ENCODE measurements around the gene ANKRD10.

The ANKRD10 gene

DNA sequence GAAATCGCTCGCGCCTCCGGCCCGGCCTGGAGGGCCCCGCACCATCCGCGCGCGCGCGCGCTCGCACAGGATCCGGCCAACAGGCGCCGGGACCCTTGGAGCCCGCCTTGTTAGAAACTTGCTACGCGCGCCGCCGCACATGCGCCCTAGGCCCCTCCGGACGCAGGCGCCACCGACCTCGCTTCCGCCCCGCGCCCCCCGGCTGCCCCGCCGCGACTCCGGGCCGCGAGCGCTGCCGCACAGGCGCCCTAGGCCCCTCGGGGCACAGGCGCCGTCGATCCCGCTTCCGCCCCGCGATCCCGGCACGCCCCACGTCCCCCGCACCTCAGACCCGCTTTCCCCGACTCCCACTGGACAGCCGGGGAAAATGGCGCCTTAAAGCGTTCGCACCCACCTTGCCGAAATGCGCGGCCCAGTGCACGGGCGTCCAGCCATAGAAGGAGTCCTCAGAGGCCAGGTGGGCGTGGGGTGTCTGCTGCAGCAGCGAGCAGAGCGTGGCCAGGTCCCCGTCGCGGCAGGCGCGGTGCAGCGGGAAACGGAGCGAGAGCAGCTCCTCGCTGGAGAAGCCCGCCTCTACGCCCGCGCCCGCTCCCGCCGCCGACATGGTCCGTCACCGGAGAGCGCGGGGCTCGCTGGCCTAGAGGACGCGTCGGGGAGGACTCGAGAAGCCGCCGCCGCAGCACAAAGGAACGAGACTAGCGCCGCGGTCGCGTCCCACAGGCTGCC lies 375 bp downstream of the ANKRD10 start:
- peak; percentile 76 to 77 for DNase-seq

DNA sequence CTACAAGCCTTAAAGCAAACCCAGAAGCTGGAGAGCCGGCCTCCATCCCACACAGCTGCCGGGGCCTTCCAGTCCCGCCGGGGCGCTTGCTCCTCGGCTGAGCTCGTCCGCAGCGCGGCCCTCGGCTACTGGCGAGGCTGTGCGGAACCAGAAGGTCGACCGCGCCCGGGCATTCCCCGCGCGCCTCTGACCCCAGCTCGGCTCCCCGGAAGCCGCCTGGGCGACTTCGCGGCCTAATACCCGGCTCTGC lies 863 bp downstream of the ANKRD10 start:
- DNase-seq = no peak

DNA sequence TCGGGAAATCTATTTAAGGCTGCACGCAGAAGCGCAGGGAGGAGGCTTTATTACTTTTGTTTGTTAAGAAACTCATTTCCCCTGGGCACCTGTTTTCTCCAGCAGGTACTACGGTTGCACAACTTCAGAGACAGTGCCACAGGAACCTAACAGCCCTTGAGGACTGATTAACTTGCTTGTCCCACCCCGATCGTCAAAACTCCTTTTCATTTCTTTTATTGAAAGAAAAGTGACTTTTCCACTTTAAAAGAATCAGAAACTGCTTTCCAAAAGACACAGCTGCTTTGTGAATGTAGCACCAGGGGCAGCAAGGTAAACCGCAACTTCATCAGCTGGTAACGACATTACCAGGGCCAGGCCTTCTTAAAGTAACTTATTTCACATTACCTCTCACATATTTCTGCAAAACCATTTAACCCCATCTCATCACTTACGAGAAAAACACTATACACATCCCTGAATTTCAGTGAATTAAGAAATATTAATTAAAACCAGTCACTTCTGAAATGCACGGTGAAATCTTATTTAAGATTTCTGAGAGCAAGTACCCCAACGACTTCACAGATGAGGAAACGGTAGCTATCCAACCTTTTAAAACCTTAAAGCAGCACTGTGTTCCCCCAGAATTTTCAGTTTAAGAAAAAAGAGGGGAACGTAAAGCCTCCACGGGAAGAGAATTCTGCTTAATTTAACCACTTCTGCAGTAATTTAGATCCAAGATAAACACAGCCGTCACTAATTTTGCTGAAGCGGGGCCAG lies 1.4 kb downstream of the ANKRD10 start:
- DNase-seq = peak in 1 of 2 donors; percentile 33

DNA sequence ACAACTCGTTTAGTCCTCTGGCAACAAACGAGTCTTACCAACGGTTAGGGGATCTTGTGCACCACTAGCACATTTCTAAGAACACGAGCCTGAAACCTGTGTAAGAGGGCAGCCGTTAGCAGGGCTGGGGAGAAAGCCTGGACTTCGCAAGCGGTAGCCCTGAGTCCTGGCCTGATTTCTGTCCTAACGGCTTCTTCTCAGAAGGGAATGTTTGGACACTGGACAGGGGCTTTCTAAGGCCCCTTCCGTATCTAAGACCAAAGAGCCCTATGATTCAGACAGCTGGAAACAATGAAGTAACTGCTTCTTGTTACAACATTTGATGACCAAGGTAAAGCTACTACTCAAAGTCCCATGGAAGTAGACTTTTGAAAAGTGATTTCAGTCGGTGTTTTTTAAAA lies 2.2 kb downstream of the ANKRD10 start:
- no peak for DNase-seq

DNA sequence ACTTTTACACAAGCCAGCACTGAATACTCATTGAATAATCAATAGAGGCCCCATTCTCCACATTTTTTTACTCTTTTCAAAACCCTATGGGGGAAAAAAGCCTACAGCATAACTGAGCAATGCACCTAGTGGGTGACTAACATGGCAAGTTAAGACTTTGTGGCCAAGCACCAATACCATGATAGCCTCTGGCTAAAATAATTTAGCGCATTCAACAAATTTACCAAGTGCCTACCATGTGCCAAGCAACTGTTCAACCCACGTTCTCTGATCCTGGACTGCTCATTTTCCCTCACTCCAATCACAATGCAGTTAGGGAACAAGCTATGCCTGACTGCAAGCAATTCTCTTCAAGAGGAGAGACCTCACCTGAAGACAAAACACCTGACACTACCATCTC lies 3.0 kb downstream of the ANKRD10 start:
- no peak for DNase-seq

DNA sequence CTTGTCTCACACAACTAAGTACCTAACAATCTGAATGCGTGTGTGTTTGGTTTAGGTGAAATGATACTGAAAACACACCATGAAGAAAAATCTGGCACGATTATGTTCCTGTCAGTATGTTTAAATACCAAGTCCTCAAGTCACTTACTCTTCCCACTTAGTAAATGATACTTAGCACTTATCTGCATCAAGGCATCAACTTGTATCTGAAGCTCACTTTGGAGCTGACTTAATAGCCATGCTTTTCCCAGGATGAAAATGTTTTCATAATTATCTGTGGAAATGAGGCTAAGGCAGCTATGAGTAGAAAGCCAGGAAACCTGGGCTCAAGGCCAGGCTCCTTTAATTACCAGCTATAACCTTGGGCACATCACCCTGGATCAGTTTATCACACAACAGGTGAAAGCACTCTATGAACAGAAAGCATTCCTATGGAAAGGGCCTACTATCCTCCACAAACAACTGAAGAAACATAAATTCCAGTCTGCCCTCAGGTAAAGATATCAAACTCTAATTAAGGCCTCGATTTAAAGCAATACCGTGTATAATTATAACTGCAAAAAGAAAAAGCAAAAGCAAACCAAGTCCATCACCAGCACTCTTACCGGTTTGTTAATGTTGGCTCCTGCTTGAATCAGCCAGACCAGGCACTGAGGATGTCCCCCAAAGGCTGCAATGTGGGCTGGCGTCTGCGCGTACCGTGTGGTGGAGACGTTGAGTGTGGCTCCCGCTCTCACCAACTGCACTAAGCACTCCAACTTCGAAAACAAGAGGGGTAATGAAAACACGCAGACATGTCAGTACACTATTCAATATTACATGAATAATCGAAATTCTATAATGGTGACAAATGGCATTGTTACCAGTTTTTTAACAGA lies 4.6 kb downstream of the ANKRD10 start:
- no peak for DNase-seq

DNA sequence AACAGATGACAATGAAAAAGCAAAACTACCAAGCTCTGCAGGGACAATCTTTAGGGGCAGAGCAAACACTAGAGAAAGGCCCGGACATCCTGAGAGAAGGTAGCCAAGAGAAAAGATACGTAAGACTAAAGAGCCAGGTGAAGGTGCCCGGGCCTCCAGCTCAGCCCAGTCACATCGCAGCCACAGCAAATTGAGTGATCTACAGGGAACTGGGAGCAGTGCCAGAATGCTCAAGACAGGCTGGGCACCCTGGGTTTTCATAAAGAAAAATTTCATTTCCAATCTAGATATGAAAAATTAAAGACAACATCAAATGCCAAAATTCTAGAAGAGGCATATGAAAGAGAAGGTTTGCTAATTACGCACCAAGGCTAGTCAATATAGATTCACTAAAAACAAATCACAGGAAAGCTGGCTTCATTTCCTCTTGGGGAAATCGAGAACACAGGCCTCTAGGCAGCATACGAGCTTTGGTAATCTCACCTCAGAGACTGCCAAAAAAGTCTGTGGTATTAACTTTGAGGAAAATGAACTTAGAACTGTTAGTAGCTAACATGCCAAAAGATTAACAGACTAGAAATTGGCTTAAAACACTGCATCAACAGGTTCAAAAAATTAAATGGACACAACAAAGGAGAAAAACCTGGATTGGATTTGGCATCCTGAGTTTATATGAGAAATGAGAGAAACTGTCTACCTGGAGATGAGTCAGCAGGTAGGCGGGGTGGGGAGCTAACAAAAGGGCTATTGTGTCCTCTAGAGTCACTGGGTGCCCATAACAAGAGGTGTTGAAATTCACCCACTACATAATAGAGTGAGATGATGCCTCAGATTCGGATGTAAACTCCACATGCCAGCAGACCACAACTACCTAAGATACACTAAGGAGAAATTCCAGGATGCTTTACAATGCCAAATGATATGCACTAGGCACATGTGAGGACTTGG lies 6.6 kb downstream of the ANKRD10 start:
- DNase-seq = no peak

DNA sequence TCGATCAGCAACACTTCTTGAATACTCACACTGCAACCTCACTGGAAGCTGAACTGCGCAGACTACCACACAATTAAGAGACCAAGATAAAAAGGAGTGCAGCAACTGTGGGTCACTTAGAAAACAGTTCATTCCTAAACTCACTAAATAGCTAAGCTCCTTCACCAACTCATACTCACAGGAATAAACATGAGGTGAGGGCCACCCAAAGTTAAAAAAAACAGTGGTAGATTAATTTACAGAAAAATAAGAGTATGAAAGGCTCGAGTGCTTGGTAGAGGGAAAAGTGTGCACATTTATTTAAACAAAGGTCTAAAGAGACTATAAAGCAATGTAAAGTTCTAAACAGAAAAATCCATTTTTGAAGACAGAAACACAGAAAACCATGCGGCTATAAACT lies 7.6 kb downstream of the ANKRD10 start:
- no peak for DNase-seq

DNA sequence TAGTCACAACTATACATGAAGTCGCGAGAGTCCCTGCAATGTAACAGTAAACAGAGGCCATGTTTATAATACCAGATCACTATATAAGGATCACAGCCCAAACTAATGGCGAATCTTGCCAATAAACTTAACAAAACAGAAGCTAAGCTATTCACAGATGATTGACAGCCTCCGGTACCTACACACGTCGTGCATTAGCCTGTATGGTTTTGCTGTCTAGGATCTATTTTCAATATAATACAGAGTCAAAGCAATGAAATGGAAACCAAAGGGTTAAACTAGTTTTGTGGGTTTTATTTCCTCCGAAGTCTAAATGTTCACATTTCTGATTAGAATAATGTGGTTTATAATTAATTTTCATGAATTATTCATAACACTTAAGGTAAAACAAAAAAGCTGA lies 10.1 kb downstream of the ANKRD10 start:
- no peak for DNase-seq

DNA sequence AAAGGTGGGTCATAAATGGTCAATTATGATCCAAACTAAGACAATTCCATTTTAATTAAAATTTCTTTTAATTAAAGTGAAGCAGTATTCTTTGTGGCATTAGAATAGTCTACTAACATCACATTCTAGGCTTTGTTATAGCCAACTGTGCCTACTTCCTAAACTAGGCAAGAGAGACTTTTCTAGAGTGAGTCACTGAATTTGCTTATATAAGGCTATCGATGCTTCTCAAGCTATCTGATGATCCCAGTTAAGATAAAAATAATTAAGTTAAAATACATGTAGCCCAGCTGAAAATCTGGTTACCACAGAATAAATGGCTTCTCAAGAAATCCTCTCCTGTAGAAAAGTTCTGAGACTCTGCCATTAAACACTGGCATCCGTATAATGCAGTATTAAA lies 12.5 kb downstream of the ANKRD10 start:
- no peak for DNase-seq

DNA sequence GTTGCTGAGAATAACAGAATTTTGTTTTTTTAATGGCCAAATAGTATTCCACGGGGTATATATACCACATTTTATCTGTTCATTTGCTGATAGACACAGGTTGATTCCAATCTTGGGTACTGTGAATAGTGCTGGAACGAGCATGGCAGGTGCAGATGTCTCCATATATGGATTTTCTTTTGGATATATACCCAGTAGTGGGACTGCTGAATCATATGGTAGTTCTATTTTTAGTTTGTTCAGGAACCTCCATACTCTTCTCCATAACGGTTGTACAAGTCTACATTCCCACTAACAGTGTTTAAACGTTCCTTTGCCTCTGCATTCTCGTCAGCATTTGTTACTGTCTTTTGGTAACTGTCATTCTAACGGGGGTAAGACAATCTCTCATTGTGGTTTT lies 17.3 kb downstream of the ANKRD10 start:
- DNase-seq = no peak

DNA sequence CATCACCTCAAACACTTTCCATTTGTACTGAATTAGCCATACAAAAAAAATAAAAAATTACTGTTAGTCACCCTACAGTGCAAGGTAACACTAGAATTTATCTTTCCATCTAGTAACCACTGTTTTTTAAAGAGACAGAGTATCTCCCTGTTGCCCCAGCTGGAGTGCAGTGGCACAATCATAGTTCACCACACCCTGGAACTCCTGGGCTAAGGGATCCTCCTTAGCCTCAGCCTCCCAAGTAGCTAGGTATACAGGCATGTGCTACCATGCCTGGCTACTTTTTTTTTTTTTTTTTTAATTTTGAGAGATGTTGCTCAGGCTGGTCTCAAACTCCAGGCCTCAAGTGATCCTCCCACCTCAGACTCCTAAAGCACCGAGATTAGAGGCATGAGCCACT lies 17.9 kb downstream of the ANKRD10 start:
- no peak for DNase-seq

DNA sequence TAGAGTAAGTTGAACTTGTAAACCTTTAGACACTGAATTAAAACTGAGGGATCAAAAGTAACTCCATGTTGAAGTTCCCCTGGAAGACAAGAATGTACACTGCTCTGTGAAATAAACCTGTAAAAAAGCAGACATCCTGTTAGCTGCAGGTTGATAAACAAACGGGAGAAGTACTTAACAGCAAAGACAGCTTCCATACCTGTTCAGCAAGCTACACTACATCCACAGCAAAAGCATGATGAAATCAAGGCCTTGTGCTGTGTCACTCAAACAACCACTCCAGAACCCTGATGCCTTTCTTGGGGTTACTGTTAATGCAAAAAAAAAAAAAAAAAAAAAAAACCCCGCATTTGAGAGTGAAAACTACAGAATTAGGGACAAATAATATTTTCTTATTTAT lies 20.8 kb downstream of the ANKRD10 start:
- DNase-seq = no peak

DNA sequence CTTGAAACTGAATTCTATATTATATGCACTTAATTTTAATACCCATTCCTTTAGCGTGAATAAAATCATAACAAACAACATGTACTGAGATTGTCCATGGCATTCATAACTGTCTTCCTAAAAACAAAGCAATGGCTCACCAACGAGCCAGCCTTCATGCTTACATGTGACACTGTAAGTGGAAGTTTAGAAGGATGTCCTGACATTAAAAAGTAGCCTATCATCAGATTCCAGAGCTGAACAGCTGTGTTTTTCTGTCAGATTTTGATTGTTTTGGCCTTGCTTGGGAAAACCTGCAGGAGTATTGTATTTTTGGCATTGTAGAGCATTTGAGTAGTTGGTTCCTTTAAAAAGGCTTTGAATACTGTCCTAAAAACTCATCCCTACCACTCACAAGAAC lies 21.3 kb downstream of the ANKRD10 start:
- DNase-seq = no peak

DNA sequence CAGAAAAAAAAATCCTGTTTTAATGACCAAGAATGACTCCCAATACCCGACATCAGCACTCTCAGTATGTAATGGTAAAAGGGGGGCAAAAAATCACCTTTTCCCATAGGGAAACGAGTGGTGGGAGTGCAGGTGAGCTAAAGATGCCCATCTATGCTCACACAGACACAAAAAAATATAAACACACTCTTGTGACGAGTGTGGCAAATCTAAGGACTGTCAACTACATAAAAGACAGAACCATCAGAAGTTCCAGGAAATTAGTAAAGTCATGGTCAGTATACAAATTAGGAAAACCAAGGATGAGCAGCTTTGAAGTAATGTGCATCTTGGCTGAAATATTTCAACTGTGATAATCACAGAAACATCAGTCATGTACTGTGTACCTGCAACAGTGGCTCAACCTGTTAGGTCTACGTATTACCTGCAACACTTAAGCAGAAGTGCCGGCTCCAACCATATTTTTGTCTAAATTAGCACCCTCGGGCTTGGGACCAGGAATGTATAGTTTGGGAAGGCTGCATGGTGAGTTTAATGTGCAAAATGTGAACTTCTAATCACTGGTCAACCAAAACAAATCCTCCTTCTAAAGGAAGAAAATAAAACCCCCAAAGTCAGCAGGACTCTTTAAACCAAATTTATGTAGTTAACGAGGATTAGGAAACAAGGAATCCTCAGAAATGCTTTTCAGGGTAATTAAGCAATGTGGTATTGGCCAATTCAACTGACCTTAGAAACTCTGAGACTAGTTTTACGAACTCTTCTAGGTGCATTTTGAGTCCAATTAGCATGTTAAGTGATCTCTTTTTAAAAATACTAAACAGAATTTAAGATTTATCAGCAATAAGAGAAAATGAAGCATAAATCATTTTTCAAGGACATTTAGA lies 24.3 kb downstream of the ANKRD10 start:
- DNase-seq = no peak

DNA sequence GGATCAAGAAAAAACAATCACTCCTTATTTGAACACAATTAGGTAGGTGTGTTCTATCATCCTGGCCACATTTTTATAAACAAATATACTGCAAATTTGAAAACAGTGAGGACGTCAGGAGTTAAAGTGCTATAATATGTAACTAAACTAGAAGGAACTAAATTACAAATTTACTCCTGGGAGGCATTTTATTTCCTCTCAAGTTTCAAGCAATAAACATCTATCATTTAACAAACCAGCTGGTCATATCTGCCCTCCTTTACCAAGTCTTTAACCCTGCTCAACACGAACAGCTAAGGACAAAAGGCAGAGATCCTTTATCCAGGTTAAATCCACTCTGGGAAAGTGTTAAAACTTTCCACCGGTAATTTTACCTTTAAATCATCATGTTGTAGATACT lies 26.5 kb downstream of the ANKRD10 start:
- DNase-seq = no peak

DNA sequence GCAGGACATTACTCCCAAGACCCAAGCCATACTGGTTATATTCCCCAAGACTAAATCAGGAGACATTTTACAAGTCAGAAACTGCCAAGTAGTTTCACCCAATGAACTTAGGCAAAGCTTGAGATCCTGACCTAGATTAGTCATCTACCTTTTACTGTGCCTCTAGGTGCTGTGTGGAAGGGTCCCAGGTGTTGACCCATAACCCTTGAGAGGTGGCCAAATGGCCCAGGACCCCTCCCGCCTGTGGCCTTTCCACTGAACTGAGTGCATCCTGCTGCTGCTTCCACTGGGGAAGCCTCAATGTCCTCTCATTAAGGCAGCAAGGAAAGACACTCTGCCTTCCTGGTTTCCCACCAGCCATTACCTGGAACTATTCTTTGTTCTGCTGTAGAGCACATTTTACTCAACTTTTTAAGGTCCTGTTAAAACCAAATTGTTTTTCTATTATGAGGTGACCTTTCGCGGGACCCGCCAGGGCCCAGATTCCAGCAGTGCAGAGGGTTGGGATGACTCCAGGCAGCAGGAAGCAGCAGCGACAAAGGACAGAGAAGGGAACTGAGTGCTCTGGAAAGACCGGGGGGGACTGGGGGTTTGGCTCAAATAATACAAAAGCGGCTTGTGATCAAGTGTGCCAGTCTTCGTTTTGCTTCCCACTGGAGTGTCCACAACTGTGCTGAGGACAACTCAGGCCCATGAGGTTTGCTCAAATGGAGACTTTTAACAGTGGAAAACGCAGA lies 27.1 kb downstream of the ANKRD10 start:
- no peak for DNase-seq

DNA sequence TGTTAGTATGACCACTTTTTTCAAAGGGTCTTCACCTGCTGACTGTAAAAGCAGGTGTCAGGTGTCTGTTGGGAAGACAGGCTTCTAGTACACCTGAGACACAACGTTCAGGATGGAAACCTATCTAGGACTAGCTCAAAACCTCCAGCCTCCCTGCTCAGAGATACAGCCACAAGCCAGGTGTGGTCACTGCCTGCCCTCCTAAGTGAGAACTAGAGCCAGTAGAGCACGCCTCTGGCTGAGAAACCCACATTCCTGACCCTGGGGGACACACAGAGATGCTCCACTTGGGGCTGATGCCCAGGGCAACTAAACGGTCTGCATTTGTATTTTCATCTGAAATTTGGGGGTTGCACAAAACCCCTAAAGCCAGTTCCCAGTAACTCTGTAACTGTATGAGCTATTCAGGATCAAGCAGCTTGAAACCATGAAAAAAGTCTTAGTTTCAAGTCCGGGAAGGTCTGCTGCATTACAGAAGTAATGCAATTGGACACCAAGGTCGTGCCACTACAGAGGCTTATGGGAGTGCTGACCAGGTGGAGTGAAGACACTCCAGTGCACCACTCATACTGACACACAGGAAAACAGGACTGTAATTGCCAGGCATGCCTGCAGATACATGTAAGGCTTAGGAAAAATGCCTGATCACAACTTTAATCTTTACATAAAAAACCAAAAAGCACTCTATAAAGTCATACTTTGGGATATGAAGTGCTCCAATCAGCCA lies 27.8 kb downstream of the ANKRD10 start:
- DNase-seq = no peak

DNA sequence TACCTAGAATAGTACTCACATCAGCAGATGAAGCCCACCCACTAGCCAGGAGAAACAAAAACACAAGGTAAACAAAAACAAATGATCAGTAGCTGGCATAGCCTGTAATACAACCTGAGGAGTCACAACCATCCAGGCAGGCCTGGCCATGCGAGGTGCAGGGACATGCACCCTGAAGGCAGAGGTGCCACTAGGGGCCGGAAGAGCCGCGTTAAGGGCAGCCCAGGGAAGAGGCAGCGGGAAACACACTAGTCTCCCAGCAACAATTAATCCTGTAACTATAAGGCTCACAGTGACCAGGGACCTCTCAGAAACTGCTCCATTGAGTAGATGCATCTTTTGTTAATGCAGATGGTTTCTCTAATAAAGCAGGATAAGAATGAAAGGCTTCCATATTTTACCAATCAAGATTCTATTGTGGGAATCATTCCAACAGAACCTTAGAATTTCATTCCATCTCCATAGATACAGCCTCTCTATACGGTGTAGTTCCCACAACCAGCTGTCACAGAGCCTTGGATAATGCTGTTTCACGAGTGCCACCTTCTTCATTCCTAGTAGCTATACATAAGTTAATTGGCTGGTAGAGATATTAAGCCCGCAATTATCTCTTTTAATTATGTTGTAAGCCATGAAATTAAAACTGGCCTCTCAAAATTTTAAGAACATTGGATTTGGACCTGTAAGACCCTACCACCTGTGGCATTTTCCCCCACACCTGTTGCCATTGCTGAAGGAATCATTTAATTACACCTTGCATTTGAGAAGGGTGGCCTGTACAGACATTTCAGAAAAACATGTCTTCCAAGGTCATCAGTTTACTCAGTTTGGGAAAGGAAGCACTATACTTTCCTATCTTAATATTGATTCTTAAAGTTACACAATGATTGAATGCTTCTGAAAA lies 28.7 kb downstream of the ANKRD10 start:
- DNase-seq = no peak
